Thoracic aorta (tissue), 2 donors: ENCODE results near the gene HIVEP2. TPM values are rescaled to one million over a fixed set of nuclear protein-coding genes. Genes with fewer than 3 reads are reported as not detected.

Experiments
- ATAC-seq: fragments of 150-250 bp; one replicate; pipeline ENCODE4 v1.8.0; 2017; ENCODE audit warnings: low read depth; ENCODE audit not compliant: insufficient number of reproducible peaks, low FRiP score
- DNase-seq: peaks from one replicate; pipeline ENCODE4 v3.0.0-alpha.2; 2020; ENCODE audit warnings: low spot score
- H3K27ac ChIP-seq, 2 donors: fragments of 200-600 bp; sonication (generic); 1 replicate in 1 of 2; 2 replicates in 1 of 2; pipeline ENCODE4 v1.5.1; 2016; ENCODE audit warnings: mild to moderate bottlenecking in 2 of 2, moderate library complexity in 2 of 2
- H3K27me3 ChIP-seq: fragments of 200-600 bp; sonication (generic); replicated peaks from 2 replicates; pipeline ENCODE4 v1.6.0; 2016; ENCODE audit warnings: mild to moderate bottlenecking; ENCODE audit not compliant: insufficient read depth
- H3K36me3 ChIP-seq: fragments of 200-600 bp; sonication (generic); one replicate; pipeline ENCODE4 v1.5.1; 2016
- H3K4me1 ChIP-seq, 2 donors: fragments of 200-600 bp; sonication (generic); 1 replicate in 1 of 2; 2 replicates in 1 of 2; pipeline versions ENCODE4 v1.5.1 to v1.6.0; 2016; ENCODE audit warnings: low read depth in 2 of 2, mild to moderate bottlenecking in 1 of 2; ENCODE audit not compliant: control insufficient read depth in 1 of 2
- H3K4me3 ChIP-seq: fragments of 200-600 bp; sonication (generic); 2 replicates; pipeline ENCODE4 v1.5.1; 2016; ENCODE audit warnings: mild to moderate bottlenecking
- H3K9me3 ChIP-seq: fragments of 200-600 bp; sonication (generic); 2 replicates; pipeline ENCODE4 v1.5.1; 2016
- total RNA-seq, 2 donors: library from RNA; depleted of rRNA; stranded (reverse); fragments of >200 nt; gene quantifications; one replicate each; pipeline versions ENCODE4 v1.1.0 to v1.2.3, GENCODE V29; 2016
- TF ChIP-seq, protein P1 (sequence below): fragments of 200-600 bp; sonication (generic); IDR thresholded peaks from one replicate; pipeline ENCODE4 v1.5.1; 2019; ENCODE audit warnings: antibody characterized with exemption

HIVEP2 gene
- total RNA-seq, 2 donors from 2014 or later = 32.9 to 51.7 TPM

- DNase-seq = no peak
- no peak for ATAC-seq
- Histone ChIP-seq H3K27ac (no peak overlapping the region), H3K27me3 (no peaks in the 10 kb centered on the region), H3K9me3 (no peaks in the 10 kb centered on the region), H3K4me3 (no peak overlapping the region), H3K4me1 (no peaks in the 10 kb centered on the region), H3K36me3 (peaks cover 12% of the 10 kb centered on the region)
- TF ChIP-seq, protein P1, sequence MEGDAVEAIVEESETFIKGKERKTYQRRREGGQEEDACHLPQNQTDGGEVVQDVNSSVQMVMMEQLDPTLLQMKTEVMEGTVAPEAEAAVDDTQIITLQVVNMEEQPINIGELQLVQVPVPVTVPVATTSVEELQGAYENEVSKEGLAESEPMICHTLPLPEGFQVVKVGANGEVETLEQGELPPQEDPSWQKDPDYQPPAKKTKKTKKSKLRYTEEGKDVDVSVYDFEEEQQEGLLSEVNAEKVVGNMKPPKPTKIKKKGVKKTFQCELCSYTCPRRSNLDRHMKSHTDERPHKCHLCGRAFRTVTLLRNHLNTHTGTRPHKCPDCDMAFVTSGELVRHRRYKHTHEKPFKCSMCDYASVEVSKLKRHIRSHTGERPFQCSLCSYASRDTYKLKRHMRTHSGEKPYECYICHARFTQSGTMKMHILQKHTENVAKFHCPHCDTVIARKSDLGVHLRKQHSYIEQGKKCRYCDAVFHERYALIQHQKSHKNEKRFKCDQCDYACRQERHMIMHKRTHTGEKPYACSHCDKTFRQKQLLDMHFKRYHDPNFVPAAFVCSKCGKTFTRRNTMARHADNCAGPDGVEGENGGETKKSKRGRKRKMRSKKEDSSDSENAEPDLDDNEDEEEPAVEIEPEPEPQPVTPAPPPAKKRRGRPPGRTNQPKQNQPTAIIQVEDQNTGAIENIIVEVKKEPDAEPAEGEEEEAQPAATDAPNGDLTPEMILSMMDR = no peak
These were observed 180.7 kb downstream of the HIVEP2 start for GRCh38 chr6:142764311-142764710.

DNA sequence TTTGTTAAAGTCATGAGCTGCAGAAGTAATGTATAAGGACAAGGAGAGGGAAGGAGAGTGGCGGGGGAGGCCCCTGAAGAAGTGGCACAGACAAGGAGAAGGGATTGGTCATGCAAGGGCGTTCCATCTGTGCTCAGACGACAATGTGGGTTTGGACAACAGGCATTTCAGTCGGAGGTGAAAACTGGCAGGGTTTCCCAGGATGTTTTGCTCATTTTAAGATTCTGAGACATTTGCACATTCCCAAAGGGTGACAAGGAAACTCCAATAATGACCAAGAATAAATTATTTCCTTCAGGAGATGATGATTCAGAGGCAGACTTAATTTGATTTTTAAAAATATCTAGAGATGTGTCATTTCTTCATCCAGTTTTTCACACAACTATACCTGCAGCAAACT, 181.8 kb downstream of the HIVEP2 start:
- TF ChIP-seq, protein P1 = no peak
- no peak for ATAC-seq
- no peak for DNase-seq
- no peaks in the 10 kb centered on the region for H3K9me3 ChIP-seq
- no peak overlapping the region for H3K4me3 ChIP-seq
- H3K4me1 ChIP-seq = no peaks in the 10 kb centered on the region
- no peak overlapping the region for H3K27ac ChIP-seq
- peaks cover 16% of the 10 kb centered on the region for H3K36me3 ChIP-seq
- no peaks in the 10 kb centered on the region for H3K27me3 ChIP-seq

GRCh38 chr6:142761756-142762155, 183.2 kb downstream of the HIVEP2 start:
- no peaks in the 10 kb centered on the region for H3K27me3 ChIP-seq
- DNase-seq = no peak
- TF ChIP-seq, protein P1 = no peak
- H3K27ac ChIP-seq = no peak overlapping the region
- no peaks in the 10 kb centered on the region for H3K4me1 ChIP-seq
- no peaks in the 10 kb centered on the region for H3K9me3 ChIP-seq
- H3K36me3 ChIP-seq = peaks cover 16% of the 10 kb centered on the region
- no peak overlapping the region for H3K4me3 ChIP-seq
- no peak for ATAC-seq

DNA sequence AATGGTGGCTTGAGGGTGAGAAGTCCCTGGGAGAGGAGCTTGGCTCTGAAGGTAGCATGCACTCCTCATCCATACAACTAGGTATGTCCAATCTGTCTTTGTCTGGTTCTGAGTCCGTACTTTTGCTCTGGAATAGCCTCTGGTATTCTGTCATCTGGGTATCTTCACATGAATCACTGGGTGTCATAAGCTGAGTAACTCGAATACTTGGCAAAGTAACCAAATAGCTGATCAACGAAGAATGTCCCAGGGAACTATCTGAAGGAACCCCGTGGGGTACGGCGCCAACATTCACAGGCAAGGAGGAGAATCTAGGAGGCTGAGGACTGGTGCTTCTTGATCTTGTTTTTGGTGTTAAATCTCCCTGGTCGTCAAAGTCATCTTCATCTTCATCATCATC, 184.8 kb downstream of the HIVEP2 start:
- TF ChIP-seq, protein P1 = no peak
- H3K9me3 ChIP-seq = no peaks in the 10 kb centered on the region
- no peaks in the 10 kb centered on the region for H3K4me1 ChIP-seq
- no peak overlapping the region for H3K4me3 ChIP-seq
- ATAC-seq = no peak
- H3K27me3 ChIP-seq = no peaks in the 10 kb centered on the region
- no peak for DNase-seq
- H3K36me3 ChIP-seq = peaks cover 16% of the 10 kb centered on the region
- H3K27ac ChIP-seq = no peak overlapping the region

DNA sequence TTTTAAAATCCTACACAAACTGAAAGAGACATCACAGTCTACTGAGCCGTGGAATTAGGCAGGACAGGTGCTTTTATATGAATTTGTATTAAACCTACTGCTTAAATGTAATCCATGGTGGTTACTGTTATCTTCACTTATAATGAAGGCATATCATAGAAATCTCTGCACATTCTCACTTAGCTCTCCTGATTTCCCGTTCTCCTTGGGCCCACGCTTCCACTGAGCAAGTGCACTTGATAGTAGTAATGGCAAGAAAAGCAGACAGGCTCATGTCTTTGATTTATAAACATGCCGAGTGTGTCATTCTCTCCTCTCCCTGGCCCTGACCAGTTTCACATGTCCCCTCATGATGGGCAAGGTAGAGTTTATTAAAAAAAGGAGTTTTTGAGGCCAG, 186.3 kb downstream of the HIVEP2 start:
- TF ChIP-seq, protein P1 = no peak
- peaks cover 17% of the 10 kb centered on the region for H3K36me3 ChIP-seq

More for the DNA sequence above, 186.3 kb downstream of the HIVEP2 start:
- DNase-seq (no peak), ATAC-seq (no peak)
- Histone ChIP-seq H3K4me3 (no peak overlapping the region), H3K27ac (no peak overlapping the region), H3K4me1 (no peaks in the 10 kb centered on the region), H3K9me3 (no peaks in the 10 kb centered on the region), H3K27me3 (no peaks in the 10 kb centered on the region)
